Nephron (organoid): ENCODE results near the gene BCL7C.
A peak's percentile ranks its signal among the peaks of the same experiment; 100 is the strongest.

Source experiments
- H3K27ac Mint-ChIP-seq, 3 experiments: 2 replicates each; pipeline ENCODE4 v1.8.0; 2020; ENCODE audit warnings: mixed read lengths in 3 of 3, mild to moderate bottlenecking in 2 of 3, moderate library complexity in 1 of 3
- H3K27me3 Mint-ChIP-seq: 2 replicates; pipeline ENCODE4 v1.8.0; 2021; ENCODE audit warnings: low read depth, mild to moderate bottlenecking, moderate library complexity, mixed read lengths
- H3K36me3 Mint-ChIP-seq: 2 replicates; pipeline ENCODE4 v1.8.0; 2020; ENCODE audit warnings: low read depth, mixed read lengths
- H3K4me1 Mint-ChIP-seq: 2 replicates; pipeline ENCODE4 v1.8.0; 2020; ENCODE audit warnings: mixed read lengths
- H3K4me3 Mint-ChIP-seq, 3 experiments: 2 replicates each; pipeline ENCODE4 v1.8.0; 2020; ENCODE audit warnings: mild to moderate bottlenecking in 3 of 3, mixed read lengths in 3 of 3, moderate library complexity in 2 of 3
- H3K9me3 Mint-ChIP-seq: 2 replicates; pipeline ENCODE4 v1.8.0; 2020; ENCODE audit warnings: mixed read lengths
- TF ChIP-seq, protein P1 (sequence below), 3 experiments: fragments of 200-600 bp; sonication (generic); IDR thresholded peaks; one replicate each; pipeline ENCODE4 v1.5.0; 2021; ENCODE audit warnings: antibody characterized with exemption in 3 of 3; ENCODE audit not compliant: unreplicated experiment in 3 of 3

Gene BCL7C

DNA sequence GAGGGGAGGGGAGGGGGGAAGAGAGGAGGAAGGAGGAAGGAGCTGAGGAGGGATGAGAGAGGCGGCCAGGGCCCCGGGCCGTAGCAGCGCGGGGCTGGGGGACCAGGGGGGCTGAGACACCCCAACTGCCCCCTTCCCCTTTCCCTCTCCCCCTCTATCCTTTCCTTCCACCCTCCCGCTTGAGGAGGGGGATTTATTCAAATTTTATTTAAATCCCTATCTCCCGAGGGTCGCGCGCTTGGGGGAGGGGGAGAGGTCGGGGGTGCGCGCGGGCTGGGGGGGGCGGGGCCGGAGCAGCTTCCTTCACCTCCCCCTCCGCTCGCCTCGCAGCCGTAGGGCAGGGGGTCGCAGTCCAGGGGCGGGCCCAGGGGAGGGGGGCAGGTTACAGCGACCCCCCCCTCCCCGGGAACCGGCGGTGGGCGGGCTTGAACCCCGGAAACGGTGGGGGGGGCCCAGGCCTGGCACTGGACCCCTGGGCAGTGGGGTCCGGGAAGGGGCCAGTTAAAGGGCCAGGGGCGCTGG, 29.7 kb upstream of the BCL7C start, which contains the start of gene FBXL19:
Gene FBXL19 (plus strand): TSS at position 19 of the 522 bp plus-strand sequence. CDS start 2,183 bp downstream, outside the sequence.
- Mint-ChIP-seq H3K9me3 (no peaks in the 10 kb centered on the region), H3K4me3 (peak within 1 kb of the TSS; percentile 95 to 97 (median 97)), H3K27ac (peak within 1 kb of the TSS; percentile 99 to 100 (median 100)), H3K4me1 (peaks cover 20% of the 10 kb centered on the region), H3K36me3 (peaks cover 4% of the 10 kb centered on the region), H3K27me3 (peaks cover 4% of the 10 kb centered on the region)
- TF ChIP-seq, protein P1, sequence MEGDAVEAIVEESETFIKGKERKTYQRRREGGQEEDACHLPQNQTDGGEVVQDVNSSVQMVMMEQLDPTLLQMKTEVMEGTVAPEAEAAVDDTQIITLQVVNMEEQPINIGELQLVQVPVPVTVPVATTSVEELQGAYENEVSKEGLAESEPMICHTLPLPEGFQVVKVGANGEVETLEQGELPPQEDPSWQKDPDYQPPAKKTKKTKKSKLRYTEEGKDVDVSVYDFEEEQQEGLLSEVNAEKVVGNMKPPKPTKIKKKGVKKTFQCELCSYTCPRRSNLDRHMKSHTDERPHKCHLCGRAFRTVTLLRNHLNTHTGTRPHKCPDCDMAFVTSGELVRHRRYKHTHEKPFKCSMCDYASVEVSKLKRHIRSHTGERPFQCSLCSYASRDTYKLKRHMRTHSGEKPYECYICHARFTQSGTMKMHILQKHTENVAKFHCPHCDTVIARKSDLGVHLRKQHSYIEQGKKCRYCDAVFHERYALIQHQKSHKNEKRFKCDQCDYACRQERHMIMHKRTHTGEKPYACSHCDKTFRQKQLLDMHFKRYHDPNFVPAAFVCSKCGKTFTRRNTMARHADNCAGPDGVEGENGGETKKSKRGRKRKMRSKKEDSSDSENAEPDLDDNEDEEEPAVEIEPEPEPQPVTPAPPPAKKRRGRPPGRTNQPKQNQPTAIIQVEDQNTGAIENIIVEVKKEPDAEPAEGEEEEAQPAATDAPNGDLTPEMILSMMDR (IDR thresholded peaks at IDR 0.05; ENCODE audit: unreplicated experiment in 3 of 3), result no peak

DNA sequence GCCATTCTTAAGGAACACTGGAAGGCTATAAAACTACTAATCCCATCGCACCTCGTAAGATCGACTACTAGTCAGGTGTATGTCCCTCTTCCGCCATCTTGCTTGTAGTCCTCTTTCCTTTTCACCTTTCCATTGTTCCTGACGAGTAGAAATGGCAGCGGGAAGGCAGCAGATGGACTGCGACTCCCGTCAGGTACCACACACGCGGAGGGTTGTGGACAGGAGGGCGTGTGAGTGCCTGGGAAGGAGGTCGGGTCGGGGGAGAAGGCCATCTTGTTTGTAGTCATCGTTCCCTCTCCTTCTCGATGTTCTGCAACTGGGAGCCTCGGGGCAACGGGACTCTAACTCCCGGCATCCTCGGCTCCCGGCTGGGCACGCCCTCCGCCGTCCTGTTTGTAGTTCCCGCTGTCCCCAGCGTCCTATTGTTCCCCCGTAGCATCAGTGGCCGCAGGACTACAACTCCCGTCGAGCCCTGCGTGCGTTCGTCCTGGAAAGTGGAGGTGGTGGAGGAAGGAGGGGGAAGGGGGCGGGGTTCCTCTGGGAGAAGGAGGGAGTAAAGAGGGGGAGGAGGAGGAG, 29.2 kb upstream of the BCL7C start:
- peaks cover 4% of the 10 kb centered on the region for H3K27me3 Mint-ChIP-seq
- H3K4me1 Mint-ChIP-seq, result peaks cover 20% of the 10 kb centered on the region
- no peaks in the 10 kb centered on the region for H3K9me3 Mint-ChIP-seq
- peaks cover 4% of the 10 kb centered on the region for H3K36me3 Mint-ChIP-seq
- H3K4me3 Mint-ChIP-seq, result peak overlapping the region; percentile 95 to 97 (median 97)
- TF ChIP-seq, protein P1 (IDR thresholded peaks at IDR 0.05; ENCODE audit: unreplicated experiment in 3 of 3), result no peak
- peak overlapping the region; percentile 99 to 100 (median 100) for H3K27ac Mint-ChIP-seq

DNA sequence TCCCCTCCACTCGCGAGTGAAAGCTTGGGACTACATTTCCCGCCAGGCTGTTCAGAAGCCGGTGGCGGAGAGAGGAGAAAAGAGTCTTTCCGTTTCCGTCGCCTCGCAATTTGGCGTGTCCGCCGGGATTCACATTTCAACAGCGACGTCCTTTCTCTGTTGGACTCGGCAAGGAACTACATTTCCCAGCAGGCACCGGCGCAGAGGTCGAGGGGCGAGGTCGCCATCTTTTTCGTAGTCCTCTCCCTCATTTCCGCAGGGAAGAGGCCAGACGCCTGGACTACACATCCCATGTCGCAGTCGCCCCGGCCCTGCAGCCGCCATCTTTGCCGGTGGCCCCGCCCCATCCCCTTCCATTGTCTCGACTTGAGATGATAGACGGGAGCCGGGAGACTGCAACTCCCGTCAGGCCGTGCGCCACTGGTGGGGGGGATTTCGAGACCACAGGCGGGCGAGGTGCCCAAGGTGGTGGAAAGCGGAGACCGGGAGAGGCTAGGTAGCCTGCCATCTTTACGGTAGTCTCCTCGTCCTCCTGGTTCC, 28.6 kb upstream of the BCL7C start:
- Mint-ChIP-seq H3K36me3 (peaks cover 4% of the 10 kb centered on the region), H3K27ac (peak overlapping the region; percentile 99 to 100 (median 100)), H3K27me3 (peaks cover 4% of the 10 kb centered on the region), H3K4me1 (peaks cover 20% of the 10 kb centered on the region), H3K4me3 (peak overlapping the region; percentile 95 to 97 (median 97)), H3K9me3 (no peaks in the 10 kb centered on the region)
- TF ChIP-seq, protein P1 (IDR thresholded peaks at IDR 0.05; ENCODE audit: unreplicated experiment in 3 of 3), result no peak

DNA sequence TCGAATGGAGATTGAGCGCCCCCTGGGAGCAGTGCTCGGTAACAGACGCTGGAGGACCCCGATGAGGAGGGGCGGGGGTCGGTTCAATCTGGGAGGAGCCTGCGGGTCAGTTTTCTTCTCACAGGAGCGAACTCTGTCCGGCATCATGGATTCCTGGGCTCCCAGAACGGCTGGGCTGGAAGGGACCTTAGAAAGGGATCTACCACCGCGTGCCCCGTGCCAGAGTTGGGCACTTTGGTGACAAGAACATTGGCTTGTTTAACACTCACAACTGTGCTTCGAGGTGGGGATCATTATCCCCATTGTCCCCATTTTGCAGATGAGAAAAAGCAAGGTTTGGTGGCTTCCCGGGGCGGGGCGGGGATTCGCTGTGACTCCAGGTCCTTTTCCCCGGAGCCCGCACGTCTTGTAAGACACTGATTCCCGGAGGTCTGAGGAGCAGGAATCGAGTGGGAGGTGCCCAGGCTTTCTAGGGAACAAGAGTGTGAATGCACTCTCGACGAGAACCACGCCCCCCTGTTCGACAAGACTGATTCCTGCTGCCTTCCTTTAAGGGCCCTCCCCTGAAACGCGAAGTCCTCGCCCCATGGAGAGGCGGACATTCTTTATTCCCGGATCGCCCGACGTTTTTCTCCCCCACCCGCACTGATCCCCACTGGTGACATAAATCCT, 28.0 kb upstream of the BCL7C start:
- Mint-ChIP-seq H3K9me3 (no peaks in the 10 kb centered on the region), H3K36me3 (peaks cover 4% of the 10 kb centered on the region), H3K27me3 (peaks cover 4% of the 10 kb centered on the region), H3K27ac (peak overlapping the region; percentile 99 to 100 (median 100)), H3K4me1 (peaks cover 19% of the 10 kb centered on the region), H3K4me3 (peak overlapping the region; percentile 95 to 97 (median 97))
- TF ChIP-seq, protein P1 (IDR thresholded peaks at IDR 0.05; ENCODE audit: unreplicated experiment in 3 of 3), result peak in 2 of 3 experiments; percentile 92 to 93

DNA sequence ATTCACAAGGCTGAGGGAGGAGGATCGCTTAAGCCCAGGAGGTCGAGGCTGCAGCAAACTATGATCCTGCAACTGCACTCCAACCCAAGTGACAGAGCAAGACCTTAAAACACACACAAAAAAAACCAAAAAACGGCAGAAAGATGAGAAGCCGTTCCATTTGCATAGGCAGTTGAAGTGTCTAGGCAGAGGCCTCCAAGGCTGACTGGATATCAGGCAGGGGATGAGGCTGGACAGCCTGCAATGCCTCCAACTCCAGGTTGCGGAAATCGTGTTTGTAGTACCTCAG, 27.5 kb upstream of the BCL7C start:
- Mint-ChIP-seq H3K27me3 (peaks cover 4% of the 10 kb centered on the region), H3K9me3 (no peaks in the 10 kb centered on the region), H3K36me3 (peaks cover 4% of the 10 kb centered on the region), H3K27ac (peak overlapping the region; percentile 99 to 100 (median 100)), H3K4me1 (peaks cover 14% of the 10 kb centered on the region), H3K4me3 (peak overlapping the region; percentile 95 to 97 (median 97))
- TF ChIP-seq, protein P1 (IDR thresholded peaks at IDR 0.05; ENCODE audit: unreplicated experiment in 3 of 3), result peak in 1 of 3 experiments; percentile 95
